Stomach (tissue), 9 donors: ENCODE results near the gene SLC5A2. TPM values are rescaled to one million over a fixed set of nuclear protein-coding genes. Genes with fewer than 3 reads are reported as not detected.

Experiments
- DNase-seq, 2 donors: peaks; one replicate each; pipeline versions ENCODE4 v3.0.0 to v3.0.0-alpha.2; 2013 to 2019
- H3K27ac ChIP-seq, 5 donors: fragments of 200-600 bp in 4 of 5; sonication (generic) in 4 of 5; one replicate each; pipeline ENCODE4 v1.5.1; 2013 to 2019; ENCODE audit warnings: mild to moderate bottlenecking in 1 of 5, moderate library complexity in 1 of 5
- H3K27me3 ChIP-seq, 3 donors: fragments of 200-600 bp; sonication (generic); one replicate each; pipeline ENCODE4 v1.5.1; 2017 to 2019; ENCODE audit warnings: mixed run types in 1 of 3
- H3K36me3 ChIP-seq, 4 donors: fragments of 200-600 bp; sonication (generic); 1 replicate in 3 of 4; 2 replicates in 1 of 4; pipeline ENCODE4 v1.5.1; 2016 to 2019
- H3K4me1 ChIP-seq, 4 donors: fragments of 200-600 bp; sonication (generic); one replicate each; pipeline ENCODE4 v1.5.1; 2016 to 2019
- H3K4me3 ChIP-seq, 4 donors: fragments of 200-600 bp; sonication (generic) in 3 of 4; one replicate each; pipeline ENCODE4 v1.5.1; 2016 to 2019; ENCODE audit warnings: mild to moderate bottlenecking in 1 of 4
- H3K9me3 ChIP-seq, 4 donors: fragments of 200-600 bp; sonication (generic); one replicate each; pipeline ENCODE4 v1.5.1; 2016 to 2019
- CTCF ChIP-seq, 7 experiments: fragments of 450-650 bp in 4 of 7; fragments of 200-600 bp in 3 of 7; sonication (generic) in 3 of 7; IDR thresholded peaks; one replicate each; pipeline ENCODE4 v1.5.1; 2016 to 2019; ENCODE audit warnings: antibody characterized with exemption in 7 of 7, control low read depth in 2 of 7, mild to moderate bottlenecking in 1 of 7
- EP300 ChIP-seq: sonication (generic); formaldehyde crosslinking; IDR thresholded peaks from one replicate; pipeline ENCODE4 v1.6.1; 2017; ENCODE audit warnings: antibody characterized with exemption
- POLR2A ChIP-seq, 4 donors: fragments of 450-650 bp; IDR thresholded peaks; one replicate each; pipeline ENCODE4 v1.6.1; 2016; ENCODE audit warnings: antibody characterized with exemption in 4 of 4, control low read depth in 2 of 4, mild to moderate bottlenecking in 1 of 4, moderate library complexity in 1 of 4
- POLR2AphosphoS5 ChIP-seq, 3 donors: sonication (generic); formaldehyde crosslinking; IDR thresholded peaks; one replicate each; pipeline ENCODE4 v1.6.1; 2016; ENCODE audit warnings: antibody characterized with exemption in 3 of 3
- WGBS, 5 donors: extraction: QIAGEN DNeasy Blood & Tissue Kit in 3 of 5; methylation state at CpG; one replicate each; pipeline versions ENCODE4 v1.1.5 to v1.1.7; 2013 to 2018; 5-methylcytosine and 5-hydroxymethylcytosine counted together
- intact Hi-C: fragments of 100-400 bp; cut with DNase I; formaldehyde crosslinking; loops from one replicate; pipeline ENCODE4 v1.15.1; 2023; ENCODE audit warnings: low total_unique reads
- polyA plus RNA-seq, 3 donors: library from polyadenylated mRNA; stranded (reverse); fragments of 200-250 nt; gene quantifications; one replicate each; pipeline ENCODE4 v1.2.3, GENCODE V29; 2013
- total RNA-seq, 5 donors: library from RNA; depleted of rRNA; stranded (reverse); fragments of >200 nt; gene quantifications; one replicate each; pipeline versions ENCODE4 v1.1.0 to v1.2.3, GENCODE V29; 2014 to 2016
- donor health status: healthy with polysubstance abuse.
- donor health status: Bipolar disorder and iron deficiency.
- donor health status: healthy.

SLC5A2 gene
- total and polyA plus RNA-seq, 8 donors: 0.62 to 1.8 (median 0.76) TPM; not detected in 5

- WGBS, 5 donors: 88 to 92% (median 89%) methylated on average over 10 of the region's 10 CpGs
- intact Hi-C loops: no loop called here
- H3K27ac ChIP-seq: peak overlapping the region in 1 of 5 donors; percentile 100
- DNase-seq: no peak
- H3K27me3 ChIP-seq: no peaks in the 10 kb centered on the region
- no peaks in the 10 kb centered on the region for H3K9me3 ChIP-seq
- TF ChIP-seq CTCF (IDR thresholded peaks at IDR 0.05): no peak
- no peak for TF ChIP-seq POLR2A (IDR thresholded peaks at IDR 0.05)
- no peak for TF ChIP-seq EP300
- no peak for TF ChIP-seq POLR2AphosphoS5 (IDR thresholded peaks at IDR 0.05)
- no peak overlapping the region for H3K4me3 ChIP-seq
- H3K36me3 ChIP-seq: peaks cover 37 to 50% (median 47%) of the 10 kb centered on the region in 4 donors
- H3K4me1 ChIP-seq: peaks cover 26 to 40% (median 32%) of the 10 kb centered on the region in 4 donors
Measured at GRCh38 chr16:31461201-31461920, 21.6 kb upstream of the SLC5A2 start.

GRCh38 chr16:31461921-31462804 is 20.8 kb upstream of the SLC5A2 start:
- Histone ChIP-seq H3K4me1 (peaks cover 19 to 32% (median 24%) of the 10 kb centered on the region in 4 donors), H3K36me3 (peaks cover 45 to 58% (median 55%) of the 10 kb centered on the region in 4 donors), H3K9me3 (no peaks in the 10 kb centered on the region), H3K27ac (no peak overlapping the region), H3K4me3 (no peak overlapping the region), H3K27me3 (no peaks in the 10 kb centered on the region)
- intact Hi-C loops: no loop called here
- DNase-seq: no peak
- WGBS, 5 donors: 88 to 95% (median 92%) methylated on average over 23 to 35 of the region's 35 CpGs
- TF ChIP-seq EP300 (no peak), CTCF (IDR thresholded peaks at IDR 0.05) (no peak), POLR2AphosphoS5 (IDR thresholded peaks at IDR 0.05) (no peak), POLR2A (IDR thresholded peaks at IDR 0.05) (no peak)

- no peaks in the 10 kb centered on the region for H3K9me3 ChIP-seq
- peaks cover 8 to 19% (median 11%) of the 10 kb centered on the region in 4 donors for H3K4me1 ChIP-seq
- WGBS, 5 donors: 94 to 97% (median 96%) methylated on average over 32 to 36 of the region's 36 CpGs
- H3K36me3 ChIP-seq: peaks cover 45 to 61% (median 58%) of the 10 kb centered on the region in 4 donors
- H3K27me3 ChIP-seq: no peaks in the 10 kb centered on the region
- DNase-seq: no peak
- H3K4me3 ChIP-seq: no peak overlapping the region
- no peak overlapping the region for H3K27ac ChIP-seq
- intact Hi-C loops: no loop called here
- TF ChIP-seq EP300 (no peak), CTCF (IDR thresholded peaks at IDR 0.05) (no peak), POLR2A (IDR thresholded peaks at IDR 0.05) (no peak), POLR2AphosphoS5 (IDR thresholded peaks at IDR 0.05) (no peak)
Measured at GRCh38 chr16:31464348-31464769, 18.6 kb upstream of the SLC5A2 start.

- H3K36me3 ChIP-seq: peaks cover 45 to 61% (median 58%) of the 10 kb centered on the region in 4 donors
- TF ChIP-seq POLR2AphosphoS5 (IDR thresholded peaks at IDR 0.05) (no peak), CTCF (IDR thresholded peaks at IDR 0.05) (no peak), EP300 (no peak), POLR2A (IDR thresholded peaks at IDR 0.05) (no peak)
- WGBS, 5 donors: 93 to 96% (median 94%) methylated on average over 17 of the region's 17 CpGs
- DNase-seq: no peak
- no peak overlapping the region for H3K4me3 ChIP-seq
- no peaks in the 10 kb centered on the region for H3K27me3 ChIP-seq
- intact Hi-C loops: no loop called here
- H3K4me1 ChIP-seq: peaks cover 8 to 19% (median 11%) of the 10 kb centered on the region in 4 donors
- no peaks in the 10 kb centered on the region for H3K9me3 ChIP-seq
- H3K27ac ChIP-seq: no peak overlapping the region
Measured at GRCh38 chr16:31464781-31465260, 18.1 kb upstream of the SLC5A2 start.
